ENCODE results near the gene BFSP2.
"Not testable (repeated sequence)": the region's sequence is repeated elsewhere in the genome, so short reads cannot be mapped to it uniquely, and the experiment has no call there.

BFSP2 gene

DNA sequence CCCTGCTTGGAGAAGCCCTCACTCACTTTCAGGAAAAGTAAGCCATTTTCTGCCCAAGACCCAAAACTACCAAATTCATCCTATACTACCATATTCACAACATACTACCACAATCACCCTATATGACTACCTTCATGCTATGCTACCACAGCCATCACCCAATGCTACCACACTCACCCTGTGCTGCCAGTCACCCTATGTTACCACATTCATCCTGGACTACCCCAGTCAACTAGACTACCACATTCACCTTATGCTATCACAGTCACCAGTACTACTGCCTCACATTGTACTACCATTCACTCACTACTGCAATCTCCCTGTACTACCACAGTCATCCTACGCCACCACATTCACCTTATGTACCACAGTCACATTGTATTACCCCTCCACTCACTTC is 115.3 kb downstream of the BFSP2 start:
- no peak for DNase-seq (ENCODE audit: low read depth in 2 of 2)

DNA sequence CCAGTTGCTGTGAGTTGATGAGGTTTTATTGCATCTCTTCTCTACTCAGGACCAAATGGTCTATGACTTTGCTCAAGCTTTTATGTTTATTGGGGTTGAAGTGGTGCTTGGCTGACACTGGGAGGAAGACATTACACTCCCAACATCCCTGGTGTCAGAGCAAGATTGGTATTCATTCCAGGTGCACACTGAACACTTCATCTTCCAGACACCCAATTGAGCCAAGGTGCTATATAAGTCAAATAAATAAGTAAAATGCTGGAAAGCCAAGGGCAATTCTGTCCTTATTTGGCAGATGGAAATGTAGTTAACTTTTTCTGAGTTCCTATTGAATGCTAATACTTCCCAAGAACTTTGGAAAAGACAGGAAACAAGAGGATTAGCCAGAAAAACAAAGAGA is 120.4 kb downstream of the BFSP2 start:
- DNase-seq (ENCODE audit: low read depth in 2 of 2) = no peak

DNA sequence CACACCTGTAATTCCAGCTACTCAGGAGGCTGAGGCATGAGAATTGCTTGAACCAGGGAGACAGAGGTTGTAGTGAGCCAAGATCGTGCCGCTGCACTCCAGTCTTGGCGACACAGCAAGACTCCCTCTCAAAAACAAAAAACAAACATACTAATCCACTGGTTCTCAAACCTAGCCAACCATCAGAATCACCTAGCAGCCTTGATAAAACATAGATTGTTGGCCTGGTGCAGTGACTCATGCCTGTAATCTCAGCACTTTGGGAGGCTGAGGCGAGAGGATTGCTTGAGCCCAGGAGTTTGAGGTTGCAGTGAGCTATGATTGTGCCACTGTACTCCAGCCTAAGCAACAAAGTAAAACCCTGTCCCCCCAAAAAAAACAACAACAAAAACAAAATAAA is 121.1 kb downstream of the BFSP2 start:
- DNase-seq (ENCODE audit: low read depth in 2 of 2) = not testable (repeated sequence)

DNA sequence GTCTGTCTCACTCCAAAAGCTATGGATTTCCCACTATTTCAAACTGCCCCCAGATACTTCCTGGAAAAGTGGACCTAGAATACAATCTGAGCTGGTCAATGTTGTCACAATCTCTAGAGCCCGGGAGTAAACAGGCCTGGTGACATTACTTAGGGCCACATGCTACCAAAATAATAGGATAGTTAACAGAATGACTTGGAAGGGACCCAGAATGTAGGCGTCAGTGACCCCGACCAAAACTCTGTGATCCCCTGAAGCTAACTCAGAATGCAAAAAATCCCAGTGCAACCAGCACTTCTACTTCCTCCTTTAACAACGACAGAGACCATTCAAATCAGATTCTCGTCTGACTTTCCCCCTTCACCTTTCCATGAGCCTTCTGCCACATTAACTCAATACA is 122.1 kb downstream of the BFSP2 start:
- no peak for DNase-seq (ENCODE audit: low read depth in 2 of 2)

DNA sequence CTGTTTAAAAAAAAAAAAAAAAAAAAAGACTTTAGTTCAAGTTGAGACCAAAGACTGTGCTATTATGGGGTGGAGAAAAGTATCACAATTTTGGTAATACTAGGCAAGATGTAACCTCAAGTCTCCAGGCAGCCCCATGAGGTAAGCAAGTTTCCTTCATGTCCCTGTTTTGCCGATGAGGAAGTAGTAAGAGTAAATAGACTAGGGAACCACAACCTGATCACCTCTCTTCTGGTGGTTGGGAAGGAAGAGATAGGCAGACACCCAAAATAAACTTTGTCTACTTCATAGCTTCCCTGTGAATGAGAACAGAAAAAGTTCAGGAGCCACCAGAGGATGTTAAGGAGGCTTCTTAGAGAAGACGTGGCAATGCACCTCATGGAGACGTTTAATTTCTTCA is 123.9 kb downstream of the BFSP2 start:
- not testable (repeated sequence) for DNase-seq (ENCODE audit: low read depth in 2 of 2)

All from stimulated activated CD8-positive, alpha-beta memory T cell treated with anti-CD3 and anti-CD28 coated beads, Interleukin-15, amount 100 ng/mL, for 48 hours (primary cell).